Measurements from ENCODE around the gene TTC28. TPM values are rescaled to one million over a fixed set of nuclear protein-coding genes. Genes with fewer than 3 reads are reported as not detected.

Gene TTC28
- total RNA-seq, 4 donors from 2014 or later = 43.8 to 130 (median 92.0) TPM

DNA sequence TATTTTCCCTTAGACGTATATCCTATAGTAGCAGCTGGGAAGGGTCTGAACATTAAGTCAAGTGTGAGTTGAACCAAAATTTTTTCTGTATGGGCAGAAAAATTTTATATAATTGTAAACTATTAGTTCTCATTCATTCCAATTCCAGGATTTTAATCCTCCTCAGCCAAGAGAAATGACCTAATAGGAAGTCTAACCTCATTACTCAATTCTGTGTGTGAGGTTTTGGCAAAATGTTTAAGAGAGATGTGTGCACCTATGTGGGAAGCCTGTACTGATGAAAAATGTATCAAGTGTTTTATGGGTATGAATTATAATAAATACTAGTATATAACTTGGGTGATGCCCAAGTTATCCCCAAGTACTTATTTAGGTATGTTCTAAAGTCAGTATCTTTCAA is 449.0 kb downstream of the TTC28 start:
- intact Hi-C loops (cut with DNase I; ENCODE audit: low total_unique reads) = no loop called here
- Histone ChIP-seq H3K36me3 (no peaks in the 10 kb centered on the region), H3K9me3 (no peaks in the 10 kb centered on the region), H3K27me3 (no peaks in the 10 kb centered on the region), H3K4me3 (no peak overlapping the region), H3K4me1 (no peaks in the 10 kb centered on the region), H3K27ac (no peak overlapping the region)
- TF ChIP-seq POLR2A (IDR thresholded peaks at IDR 0.05) = no peak
- TF ChIP-seq, protein P1, sequence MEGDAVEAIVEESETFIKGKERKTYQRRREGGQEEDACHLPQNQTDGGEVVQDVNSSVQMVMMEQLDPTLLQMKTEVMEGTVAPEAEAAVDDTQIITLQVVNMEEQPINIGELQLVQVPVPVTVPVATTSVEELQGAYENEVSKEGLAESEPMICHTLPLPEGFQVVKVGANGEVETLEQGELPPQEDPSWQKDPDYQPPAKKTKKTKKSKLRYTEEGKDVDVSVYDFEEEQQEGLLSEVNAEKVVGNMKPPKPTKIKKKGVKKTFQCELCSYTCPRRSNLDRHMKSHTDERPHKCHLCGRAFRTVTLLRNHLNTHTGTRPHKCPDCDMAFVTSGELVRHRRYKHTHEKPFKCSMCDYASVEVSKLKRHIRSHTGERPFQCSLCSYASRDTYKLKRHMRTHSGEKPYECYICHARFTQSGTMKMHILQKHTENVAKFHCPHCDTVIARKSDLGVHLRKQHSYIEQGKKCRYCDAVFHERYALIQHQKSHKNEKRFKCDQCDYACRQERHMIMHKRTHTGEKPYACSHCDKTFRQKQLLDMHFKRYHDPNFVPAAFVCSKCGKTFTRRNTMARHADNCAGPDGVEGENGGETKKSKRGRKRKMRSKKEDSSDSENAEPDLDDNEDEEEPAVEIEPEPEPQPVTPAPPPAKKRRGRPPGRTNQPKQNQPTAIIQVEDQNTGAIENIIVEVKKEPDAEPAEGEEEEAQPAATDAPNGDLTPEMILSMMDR (IDR thresholded peaks at IDR 0.05) = no peak
- no peak for DNase-seq

DNA sequence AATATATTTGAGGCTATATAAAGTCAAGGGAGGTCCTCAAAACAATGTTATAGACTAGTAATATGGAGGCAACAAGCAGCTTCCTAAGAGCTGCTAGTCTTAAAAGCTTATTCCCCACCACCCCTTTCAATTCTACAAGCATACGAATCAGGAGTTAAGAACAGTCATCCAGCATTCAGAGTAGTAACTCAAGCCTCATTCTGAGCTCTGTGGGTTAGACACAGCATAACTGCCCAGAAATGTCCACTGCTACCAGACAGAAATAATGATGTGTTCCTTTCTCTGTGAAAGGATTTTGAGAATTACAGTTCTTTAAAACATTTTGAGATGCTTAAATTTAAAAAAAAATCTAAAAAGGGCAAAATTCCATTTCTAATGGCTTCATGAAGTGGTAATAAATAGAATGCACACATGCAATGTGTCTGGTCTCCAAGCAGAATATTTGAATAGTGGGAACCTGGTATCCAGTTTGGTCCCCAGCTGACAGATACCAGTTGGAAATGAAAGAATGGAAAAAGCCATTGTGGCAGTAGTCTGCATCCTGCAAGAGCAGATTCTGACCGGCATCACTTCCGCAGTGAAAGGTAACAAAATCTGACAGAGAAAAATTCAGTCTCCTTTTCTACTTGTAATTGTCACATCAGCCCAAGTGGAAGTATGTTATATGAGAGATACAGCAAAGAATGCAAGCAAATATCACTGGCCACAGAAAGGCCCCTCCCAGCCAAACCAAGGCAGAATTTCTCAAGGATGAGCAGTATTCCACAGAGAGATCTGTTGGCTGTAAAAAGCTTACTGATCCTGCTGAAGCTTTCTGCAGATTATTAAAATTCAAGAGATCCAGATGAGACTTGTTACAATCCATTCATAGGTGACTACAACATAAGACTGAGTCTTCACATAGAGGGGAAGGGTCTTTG is 449.8 kb downstream of the TTC28 start:
- Histone ChIP-seq H3K27ac (no peak overlapping the region), H3K9me3 (no peaks in the 10 kb centered on the region), H3K36me3 (no peaks in the 10 kb centered on the region), H3K4me1 (no peaks in the 10 kb centered on the region), H3K4me3 (no peak overlapping the region), H3K27me3 (no peaks in the 10 kb centered on the region)
- no peak for DNase-seq
- TF ChIP-seq, protein P1 (IDR thresholded peaks at IDR 0.05) = no peak
- no peak for TF ChIP-seq POLR2A (IDR thresholded peaks at IDR 0.05)
- intact Hi-C loops (cut with DNase I; ENCODE audit: low total_unique reads) = no loop called here

DNA sequence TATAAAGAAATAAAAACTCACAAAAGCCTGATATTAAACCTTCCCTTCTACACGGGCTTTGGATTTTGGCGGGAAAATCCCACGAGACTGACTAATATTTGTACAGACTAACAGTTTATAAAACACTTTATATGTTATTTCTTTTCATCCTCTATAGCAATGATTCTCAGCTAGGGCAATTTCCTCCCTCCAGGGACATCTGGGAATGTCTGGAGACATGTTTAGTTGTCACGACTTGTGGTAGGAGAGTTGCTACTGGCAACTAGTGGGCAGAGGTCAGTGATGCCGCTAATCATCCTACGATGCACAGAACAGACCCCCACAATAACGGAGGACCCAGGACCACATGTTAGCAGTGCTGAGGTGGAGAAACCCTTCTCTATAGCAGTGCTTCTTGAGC is 455.8 kb downstream of the TTC28 start:
- H3K4me1 ChIP-seq = no peaks in the 10 kb centered on the region
- no peak overlapping the region for H3K27ac ChIP-seq
- intact Hi-C loops (cut with DNase I; ENCODE audit: low total_unique reads) = loop anchor here (5.0 kb wide), 1 partner anchor 178 kb away; no protein-coding TSS in a partner anchor
- DNase-seq = no peak
- H3K27me3 ChIP-seq = no peaks in the 10 kb centered on the region
- H3K36me3 ChIP-seq = no peaks in the 10 kb centered on the region
- no peak overlapping the region for H3K4me3 ChIP-seq
- TF ChIP-seq, protein P1 (IDR thresholded peaks at IDR 0.05) = no peak
- TF ChIP-seq POLR2A (IDR thresholded peaks at IDR 0.05) = no peak
- no peaks in the 10 kb centered on the region for H3K9me3 ChIP-seq

DNA sequence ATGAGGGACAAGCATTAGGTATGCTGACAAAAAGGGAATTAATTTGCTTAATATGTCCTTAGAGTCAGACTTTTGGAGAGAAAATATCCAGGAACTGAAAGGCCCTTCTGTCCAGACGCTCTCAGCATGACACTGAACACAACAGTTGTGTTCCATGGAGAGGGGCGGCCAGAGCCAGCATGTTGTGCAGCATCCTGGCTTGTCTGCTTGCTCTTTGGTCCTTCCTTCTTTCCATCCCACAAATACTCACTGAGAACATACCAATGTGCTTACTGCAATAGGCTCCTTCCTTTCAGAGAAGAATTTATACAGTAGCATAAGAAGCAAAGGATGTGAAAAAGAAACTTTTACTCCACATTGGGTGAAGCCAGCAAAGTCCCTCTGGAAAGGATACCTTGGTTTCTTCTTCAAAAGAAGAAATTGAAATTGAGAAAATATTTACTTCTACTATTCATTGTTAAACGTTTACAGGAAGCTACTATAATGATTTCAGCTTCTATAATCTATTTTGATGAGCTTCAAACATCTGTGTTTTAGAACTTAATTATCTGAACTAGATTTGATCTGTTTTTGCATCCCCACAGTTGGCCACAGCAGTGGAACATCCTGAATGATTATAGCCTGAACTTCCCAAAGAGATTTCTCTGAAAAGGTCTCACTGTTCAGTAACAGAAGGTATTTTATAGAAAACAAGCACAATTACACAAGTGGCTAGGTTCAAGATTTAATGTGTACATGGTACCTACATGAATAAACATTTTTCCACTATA is 456.5 kb downstream of the TTC28 start:
- intact Hi-C loops (cut with DNase I; ENCODE audit: low total_unique reads) = loop anchor here (5.0 kb wide), 1 partner anchor 179 kb away; no protein-coding TSS in a partner anchor
- no peak overlapping the region for H3K4me3 ChIP-seq
- TF ChIP-seq POLR2A (IDR thresholded peaks at IDR 0.05) = no peak
- TF ChIP-seq, protein P1 (IDR thresholded peaks at IDR 0.05) = no peak
- no peaks in the 10 kb centered on the region for H3K36me3 ChIP-seq
- H3K27ac ChIP-seq = no peak overlapping the region
- H3K27me3 ChIP-seq = no peaks in the 10 kb centered on the region
- no peaks in the 10 kb centered on the region for H3K9me3 ChIP-seq
- peak in 1 of 2 donors; percentile 17 for DNase-seq
- H3K4me1 ChIP-seq = no peaks in the 10 kb centered on the region

Data from uterus (tissue), 4 donors.